Measurements from ENCODE around the gene MARS1.

The MARS1 gene

GRCh38 chr12:57541717-57542116 lies 53.8 kb downstream of the MARS1 start:
- no peak for DNase-seq
- intact Hi-C loops (cut with DNase I), result no loop called here

- peak in 2 of 10 donors; percentile 29 to 39 for DNase-seq
- intact Hi-C loops (cut with DNase I), result no loop called here
Observed at GRCh38 chr12:57543581-57543980, 55.7 kb downstream of the MARS1 start.

GRCh38 chr12:57545809-57546437 lies 58.1 kb downstream of the MARS1 start:
- no peak for DNase-seq
- intact Hi-C loops (cut with DNase I), result loop anchor here (2.0 kb wide), 1 partner anchor 23 kb away; the partner anchor contains the start of gene MBD6

GRCh38 chr12:57546438-57547287 lies 58.8 kb downstream of the MARS1 start, which contains the start of gene DCTN2:
Gene DCTN2, minus strand, starts transcription at chr12:57547192. Its CDS starts 129 bp downstream, at chr12:57547063.
- DNase-seq, result peak; percentile 93 to 99 (median 96)
- intact Hi-C loops (cut with DNase I), result loop anchor here (2.0 kb wide), 1 partner anchor 24 kb away; the partner anchor contains the start of gene MBD6

- intact Hi-C loops (cut with DNase I), result loop anchor here (2.0 kb wide), 1 partner anchor 25 kb away; the partner anchor contains the start of gene MBD6
- no peak for DNase-seq
Observed at GRCh38 chr12:57547288-57548012, 59.6 kb downstream of the MARS1 start.

- intact Hi-C loops (cut with DNase I), result no loop called here
- no peak for DNase-seq
Observed at GRCh38 chr12:57548013-57548315, 60.1 kb downstream of the MARS1 start.

GRCh38 chr12:57548488-57548887 lies 60.6 kb downstream of the MARS1 start:
- intact Hi-C loops (cut with DNase I), result no loop called here
- no peak for DNase-seq

GRCh38 chr12:57549203-57549908 lies 61.5 kb downstream of the MARS1 start:
- intact Hi-C loops (cut with DNase I), result no loop called here
- DNase-seq, result no peak

- peak; percentile 49 to 96 (median 76) for DNase-seq
- intact Hi-C loops (cut with DNase I), result no loop called here
Observed at GRCh38 chr12:57549909-57550640, 62.2 kb downstream of the MARS1 start, which contains the start of gene KIF5A. Gene KIF5A, plus strand, starts transcription at chr12:57550044. Its CDS starts 228 bp downstream, at chr12:57550272.

- intact Hi-C loops (cut with DNase I), result no loop called here
- no peak for DNase-seq
Observed at GRCh38 chr12:57550641-57551549, 63.0 kb downstream of the MARS1 start.

GRCh38 chr12:57551637-57552305 lies 63.9 kb downstream of the MARS1 start:
- intact Hi-C loops (cut with DNase I), result no loop called here
- DNase-seq, result no peak

GRCh38 chr12:57552306-57552651 lies 64.4 kb downstream of the MARS1 start:
- intact Hi-C loops (cut with DNase I), result no loop called here

GRCh38 chr12:57552835-57553313 lies 65.0 kb downstream of the MARS1 start:
- no peak for DNase-seq
- intact Hi-C loops (cut with DNase I), result no loop called here

More at GRCh38 chr12:57552306-57552651, 64.4 kb downstream of the MARS1 start:
- DNase-seq, result no peak

GRCh38 chr12:57553343-57554202 lies 65.7 kb downstream of the MARS1 start:
- intact Hi-C loops (cut with DNase I), result no loop called here

GRCh38 chr12:57554453-57554852 lies 66.6 kb downstream of the MARS1 start:
- intact Hi-C loops (cut with DNase I), result no loop called here
- DNase-seq, result no peak

More at GRCh38 chr12:57553343-57554202, 65.7 kb downstream of the MARS1 start:
- DNase-seq, result no peak

GRCh38 chr12:57554897-57555296 lies 67.0 kb downstream of the MARS1 start:
- intact Hi-C loops (cut with DNase I), result no loop called here
- no peak for DNase-seq

GRCh38 chr12:57558864-57559263 lies 71.0 kb downstream of the MARS1 start:
- intact Hi-C loops (cut with DNase I), result no loop called here
- DNase-seq, result no peak
